NCI-H510A (cell line): ENCODE results near the gene PPP2R2B.

Experiments
- DNase-seq: peaks from one replicate; lab custom pipeline; 2025; lab: John Stamatoyannopoulos, UW

The PPP2R2B gene

DNA sequence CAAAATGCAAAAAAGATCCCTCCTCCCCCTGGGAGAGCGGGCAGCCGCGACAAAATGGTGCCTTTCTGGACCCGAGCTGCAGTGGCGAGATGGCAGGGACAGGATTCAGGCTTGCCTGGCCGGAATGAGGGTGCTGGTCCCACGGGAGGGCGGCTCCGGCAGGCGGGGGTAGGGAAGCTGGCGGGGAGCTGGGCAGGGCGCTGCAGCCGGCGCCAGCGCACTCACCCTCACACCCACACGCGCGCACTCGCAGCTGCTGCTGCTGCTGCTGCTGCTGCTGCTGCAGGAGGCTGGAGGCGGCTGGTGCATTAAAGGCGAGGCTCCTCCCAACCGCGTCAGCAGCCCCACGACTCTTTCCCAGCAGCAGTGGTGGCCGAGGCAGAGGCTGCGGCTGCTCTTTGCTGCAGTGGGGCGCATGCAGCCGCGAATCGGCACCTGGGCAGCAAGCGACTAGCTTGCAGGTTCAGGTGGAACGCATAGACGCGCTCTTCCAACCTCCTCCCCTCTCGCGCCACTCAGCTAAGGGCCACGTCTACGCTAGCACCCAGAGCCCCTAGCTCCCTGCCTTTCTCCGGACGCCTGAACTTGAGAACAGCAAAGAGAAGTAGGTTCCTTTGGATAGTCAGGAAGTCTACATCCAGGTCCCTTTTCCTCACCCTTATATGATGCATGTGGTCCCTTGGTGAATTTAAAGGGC lies at the start of gene PPP2R2B:
Gene PPP2R2B (minus strand): TSS at position 282 of the 697 bp plus-strand sequence.
- DNase-seq = peak; percentile 63

DNA sequence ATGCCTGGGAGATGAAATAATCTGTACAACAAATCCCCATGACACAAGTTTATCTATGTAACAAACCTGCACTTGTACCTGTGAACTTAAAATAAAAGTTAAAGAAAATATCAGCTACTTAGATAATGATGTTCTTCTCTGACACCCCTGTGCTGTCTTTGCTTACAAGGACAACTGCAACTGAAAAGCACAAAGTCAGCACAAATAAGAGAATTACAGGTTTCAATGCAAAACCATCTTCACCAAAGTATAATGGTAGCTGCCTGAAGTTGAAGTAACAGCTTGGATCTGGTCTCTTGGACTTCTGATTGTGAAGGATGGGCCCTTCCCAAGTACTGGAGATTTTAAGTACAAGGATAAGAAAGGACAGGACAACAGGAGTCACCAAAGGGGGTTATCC lies 45.6 kb upstream of the PPP2R2B start:
- DNase-seq = no peak

DNA sequence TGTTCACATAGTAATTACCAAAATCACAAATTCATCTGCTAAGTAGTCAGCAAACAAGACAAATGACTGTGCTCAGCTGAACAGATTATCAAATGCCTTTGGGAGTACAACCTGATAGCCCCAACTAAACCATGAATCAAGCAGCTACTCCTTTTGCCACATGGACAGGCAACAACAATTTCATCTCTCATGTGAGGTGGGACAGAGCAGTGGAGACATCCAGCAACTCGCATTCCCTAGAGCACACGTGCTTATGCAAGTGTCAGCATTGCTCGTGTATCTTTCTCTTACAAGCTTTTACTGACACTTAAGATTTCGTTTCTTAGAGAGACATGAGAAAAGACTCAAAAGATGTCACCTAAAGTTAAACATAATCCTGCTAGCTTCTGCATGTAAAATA lies 42.7 kb upstream of the PPP2R2B start:
- no peak for DNase-seq

DNA sequence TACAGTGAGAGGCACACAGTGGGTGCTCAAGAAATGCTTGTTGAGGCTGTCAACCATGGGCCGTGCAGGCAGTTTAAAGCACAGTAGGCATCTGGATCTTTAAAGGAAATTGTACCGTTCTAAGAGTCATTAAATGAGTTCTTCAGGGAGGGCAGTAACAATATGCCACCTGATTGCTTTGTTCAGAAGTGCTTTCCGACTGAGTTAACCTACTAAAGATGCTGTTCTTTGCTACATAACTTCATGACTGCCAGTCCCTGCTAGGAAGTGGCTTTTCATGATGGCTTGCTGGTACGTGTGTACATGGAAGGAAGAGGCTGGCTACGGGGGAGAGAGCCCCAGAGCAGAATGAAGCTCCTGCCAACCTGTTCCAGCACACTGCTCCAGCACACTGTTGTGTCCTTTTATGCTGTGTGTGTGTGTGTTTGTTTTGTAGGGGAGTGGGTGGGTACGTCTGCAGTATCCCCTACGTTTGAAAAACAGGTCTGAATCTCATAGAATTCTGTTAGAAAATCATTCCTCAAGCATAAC lies 41.9 kb upstream of the PPP2R2B start:
- no peak for DNase-seq

DNA sequence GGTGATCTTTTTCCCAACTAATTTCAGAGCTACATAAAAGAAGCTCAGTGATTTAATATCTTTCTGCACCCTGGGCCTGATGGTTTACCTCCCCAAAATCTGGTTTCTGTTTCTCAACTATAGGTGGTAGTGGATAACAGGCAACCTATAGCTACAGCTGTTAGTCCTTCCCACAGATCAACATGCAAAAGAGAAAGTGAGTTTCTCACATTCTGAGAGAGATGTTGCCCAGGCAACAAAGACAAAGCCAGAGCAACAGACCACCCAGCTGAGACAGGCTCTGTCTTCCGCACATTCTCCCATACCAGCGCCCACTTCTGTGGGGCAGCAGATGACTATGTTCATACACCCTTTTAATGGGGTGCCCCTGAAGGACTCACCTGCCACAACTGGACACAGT lies 40.7 kb upstream of the PPP2R2B start:
- DNase-seq = no peak

DNA sequence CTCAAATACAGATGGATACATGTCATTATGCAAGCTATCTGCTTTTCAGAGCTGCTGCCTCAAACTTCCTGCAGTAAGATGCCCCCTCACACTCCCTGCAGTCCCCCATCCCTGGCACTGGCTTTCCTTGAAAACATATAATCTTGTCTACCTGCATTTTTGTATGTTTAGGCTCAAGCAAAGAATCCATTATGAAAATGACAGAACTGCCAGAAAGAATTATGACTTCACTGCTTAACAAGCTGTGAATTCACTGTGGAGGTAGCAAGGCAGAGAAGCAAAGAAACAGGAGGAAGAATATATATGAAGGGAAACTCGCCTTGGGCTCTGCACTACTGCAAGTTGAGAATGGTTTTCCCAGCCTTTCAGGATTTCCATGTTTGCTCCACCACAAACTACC lies 39.4 kb upstream of the PPP2R2B start:
- DNase-seq = no peak

DNA sequence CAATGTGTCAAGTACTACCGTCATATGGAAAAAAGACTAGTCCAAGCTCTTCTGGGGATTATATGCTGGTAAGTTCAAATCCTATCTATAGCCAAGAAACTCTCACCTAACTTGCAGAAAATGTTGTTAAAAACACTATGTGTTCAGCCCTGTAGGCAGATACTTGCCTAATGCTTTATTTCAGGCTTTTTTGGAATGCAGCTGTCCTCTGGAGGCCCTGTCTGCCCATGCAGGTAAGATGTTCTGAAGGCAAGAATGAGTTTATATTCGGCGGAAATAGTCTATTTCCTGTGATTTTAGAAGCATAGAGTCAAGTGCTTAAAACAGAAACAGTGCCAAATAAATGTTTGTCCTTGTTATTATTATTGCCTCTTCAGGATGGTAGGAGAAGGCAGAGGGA lies 34.3 kb upstream of the PPP2R2B start:
- DNase-seq = no peak

DNA sequence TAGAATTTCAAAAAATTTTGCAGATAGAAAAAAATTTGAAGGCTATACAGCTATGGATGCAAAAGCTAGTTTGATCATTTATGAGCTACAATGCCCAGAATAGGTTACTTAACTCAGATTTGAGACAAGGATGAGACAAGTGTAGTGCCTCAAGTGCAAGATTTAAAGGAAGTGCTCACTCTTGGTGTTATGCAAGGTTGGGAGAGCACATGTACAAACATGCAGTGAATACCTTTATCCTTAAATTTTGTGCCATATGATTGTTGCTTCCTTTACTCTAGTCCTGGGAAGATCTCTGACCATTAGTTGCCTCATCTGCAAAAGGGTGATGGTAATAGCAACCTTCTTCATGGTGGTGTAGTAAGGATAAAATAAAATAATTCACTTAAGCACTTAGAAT lies 31.7 kb upstream of the PPP2R2B start:
- DNase-seq = no peak

DNA sequence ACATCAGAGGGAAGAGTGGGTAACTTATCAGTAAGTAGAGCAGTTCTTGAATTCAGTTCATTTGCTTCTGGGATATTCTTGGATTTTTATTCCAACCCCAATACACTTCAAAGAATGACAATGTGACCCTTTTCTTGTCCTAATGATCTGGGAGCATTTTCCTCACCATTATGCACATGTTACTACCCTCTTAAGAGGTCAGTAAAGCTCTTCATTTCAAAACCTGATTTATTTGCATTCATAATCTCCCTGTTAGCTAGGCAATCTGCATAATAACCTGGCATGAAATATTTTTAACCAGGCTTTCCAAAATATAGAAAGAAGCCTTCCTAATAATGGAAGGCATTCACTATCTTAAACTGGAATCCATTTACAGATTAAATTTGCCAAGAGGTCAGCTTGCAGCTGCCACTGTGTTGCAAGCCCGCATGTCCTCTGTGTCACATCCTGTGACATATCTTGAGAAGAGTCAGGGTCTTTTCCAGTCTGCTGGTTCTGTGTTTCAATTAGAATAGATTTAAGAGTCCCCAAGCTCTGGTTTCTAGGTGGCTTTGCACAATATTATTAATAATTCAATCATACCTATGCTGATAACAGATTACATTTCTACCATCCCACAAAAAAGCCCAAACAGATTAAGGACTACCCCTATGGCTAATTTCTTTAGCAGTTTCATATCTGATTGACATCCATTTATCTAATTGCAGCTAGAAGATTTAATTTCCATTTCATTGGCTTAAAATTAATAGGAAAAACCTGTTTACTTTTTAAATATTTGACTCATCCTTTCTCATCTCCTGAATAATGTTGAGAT lies 30.9 kb upstream of the PPP2R2B start:
- DNase-seq = no peak

DNA sequence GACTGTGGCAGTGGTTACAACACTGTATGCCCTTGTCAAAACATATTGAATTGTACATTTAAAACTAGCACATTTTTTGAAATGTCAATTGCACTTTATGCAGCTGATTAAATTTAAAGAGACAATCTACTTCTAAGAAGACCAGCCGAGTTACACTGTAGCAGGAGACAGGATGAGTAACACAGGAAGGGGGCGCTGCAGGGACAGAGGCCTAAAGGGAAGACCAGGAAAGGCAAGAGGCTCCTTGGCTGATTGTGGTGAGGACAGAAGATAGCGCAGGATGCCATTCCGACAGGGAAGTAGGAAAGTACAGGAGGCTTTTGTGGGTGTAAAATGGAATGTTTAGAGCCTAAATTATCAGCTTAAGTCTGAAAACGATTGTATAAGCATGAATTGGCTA lies 28.2 kb upstream of the PPP2R2B start:
- no peak for DNase-seq

DNA sequence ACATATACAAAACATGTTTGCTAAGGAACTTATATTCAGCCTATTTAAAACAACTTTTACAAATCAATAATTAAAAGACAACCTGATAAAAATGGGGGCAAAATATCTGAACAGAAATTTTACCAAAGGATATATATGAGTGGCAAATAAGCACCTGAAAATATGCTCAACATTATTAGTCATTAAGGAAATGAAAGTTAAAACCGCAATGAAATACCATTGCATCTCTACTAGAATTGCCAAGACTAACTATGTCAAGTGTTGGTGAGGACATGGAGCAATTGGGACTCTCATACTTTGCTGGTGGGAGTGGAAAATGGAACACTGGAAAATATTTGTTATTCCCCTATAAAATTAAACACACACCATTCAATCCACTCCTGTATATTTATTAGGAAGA lies 26.3 kb upstream of the PPP2R2B start:
- DNase-seq = no peak

DNA sequence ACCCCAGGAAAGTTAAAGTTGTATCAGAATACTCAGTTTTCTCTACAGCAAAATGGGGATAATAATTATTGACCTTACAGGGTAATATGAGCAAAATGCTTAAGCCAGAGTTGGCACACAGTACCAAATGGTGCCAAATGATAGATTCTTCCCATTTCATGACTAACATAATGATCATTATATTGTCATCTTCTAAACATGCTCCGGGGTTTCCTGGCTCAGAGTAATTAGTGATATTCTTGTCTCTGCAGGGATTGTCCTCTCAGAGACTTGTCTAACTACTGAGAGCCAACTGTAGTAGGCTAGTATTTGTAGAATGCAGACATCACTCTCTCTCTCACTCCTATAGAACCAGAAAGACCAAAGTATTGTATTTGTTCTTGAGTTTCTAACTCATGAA lies 25.2 kb upstream of the PPP2R2B start:
- DNase-seq = no peak

DNA sequence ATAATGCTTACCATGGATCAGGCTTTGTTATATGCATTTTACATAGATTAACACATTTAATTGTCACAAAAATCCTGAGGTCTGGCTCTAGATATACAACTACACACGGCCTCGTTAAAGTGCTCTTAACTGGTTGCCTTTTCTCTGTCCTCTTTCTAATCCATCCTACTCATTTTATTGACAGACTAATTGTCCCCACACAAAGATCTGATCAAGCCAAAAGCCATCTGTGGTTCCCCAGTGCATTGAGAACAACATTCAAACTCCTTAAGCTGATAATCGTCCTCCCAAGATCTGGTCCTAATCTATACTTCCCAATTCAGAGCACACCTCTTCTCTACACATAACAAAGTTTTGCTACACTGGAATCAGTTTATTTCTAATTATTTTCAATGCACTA lies 23.9 kb upstream of the PPP2R2B start:
- no peak for DNase-seq

DNA sequence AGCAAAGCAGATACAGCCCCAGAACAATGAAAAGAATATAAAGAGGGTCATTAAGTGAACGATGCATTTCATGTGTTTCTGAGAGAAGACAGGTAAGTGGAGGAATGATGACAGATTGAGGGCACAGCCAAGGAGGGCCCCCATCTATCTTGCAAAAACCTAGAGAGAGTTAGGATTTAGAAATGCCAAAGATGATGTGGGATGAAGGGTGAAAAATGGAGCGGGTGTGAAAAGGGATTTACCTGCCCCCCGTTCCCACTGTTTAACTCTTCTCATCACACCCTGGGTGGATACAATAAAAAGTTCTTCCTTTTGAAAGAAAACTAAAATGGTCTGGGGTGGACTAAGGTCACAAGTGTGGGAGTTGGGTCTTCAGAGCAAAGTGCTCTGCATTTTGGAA lies 18.5 kb upstream of the PPP2R2B start:
- no peak for DNase-seq

DNA sequence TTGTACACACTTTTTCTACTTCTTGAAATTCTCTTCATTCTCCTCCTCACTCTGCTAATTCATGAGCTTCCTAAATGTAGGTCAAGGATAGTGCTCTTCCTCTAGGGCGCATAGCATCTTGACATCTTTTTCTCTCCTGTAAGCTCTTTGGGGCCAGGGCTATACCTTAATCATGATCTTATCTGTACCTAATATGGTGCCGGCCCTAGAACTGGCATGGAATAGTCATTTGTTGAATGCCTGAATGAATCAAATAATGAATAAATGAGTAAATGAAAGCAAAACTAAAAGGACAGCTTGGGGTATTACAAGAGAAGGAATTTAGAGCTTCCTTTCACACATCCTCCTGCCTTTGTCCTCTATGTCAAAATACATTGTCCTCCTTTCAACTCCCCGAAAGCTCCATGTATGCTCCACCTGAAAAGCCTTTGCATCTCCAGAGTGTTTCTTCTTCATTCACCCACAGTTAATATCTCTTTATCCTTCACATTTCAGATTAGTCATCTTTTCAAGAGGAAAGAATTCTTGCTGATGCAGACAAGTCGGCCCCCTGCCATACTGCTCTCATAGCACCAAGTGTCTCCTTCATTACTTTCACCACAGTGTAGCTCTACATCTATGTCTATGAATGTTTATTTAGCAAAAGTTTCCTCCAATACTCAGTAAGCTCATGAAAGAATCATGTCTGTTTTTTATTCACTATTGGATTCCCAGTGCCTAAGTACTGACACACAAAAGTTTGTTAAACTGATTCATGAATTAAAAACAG lies 16.4 kb upstream of the PPP2R2B start:
- no peak for DNase-seq

DNA sequence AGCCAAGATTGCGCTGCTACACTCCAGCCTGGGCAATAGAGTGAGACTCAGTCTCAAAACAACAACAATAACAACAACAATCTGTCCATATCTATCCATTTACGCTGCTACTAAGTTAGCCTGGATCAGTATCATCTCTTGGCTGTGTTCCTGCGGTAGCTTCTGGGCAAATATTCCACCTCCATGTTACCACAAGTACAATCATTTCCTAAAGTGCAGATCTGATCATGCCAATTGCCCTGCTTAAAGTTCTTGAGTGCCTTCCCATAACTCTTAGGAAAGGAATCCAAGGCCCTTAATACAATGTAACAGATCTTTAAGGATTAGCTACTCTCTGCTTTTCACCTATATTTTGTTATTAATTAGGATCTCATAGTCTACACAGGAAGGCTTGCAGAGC lies 15.4 kb upstream of the PPP2R2B start:
- DNase-seq = no peak

DNA sequence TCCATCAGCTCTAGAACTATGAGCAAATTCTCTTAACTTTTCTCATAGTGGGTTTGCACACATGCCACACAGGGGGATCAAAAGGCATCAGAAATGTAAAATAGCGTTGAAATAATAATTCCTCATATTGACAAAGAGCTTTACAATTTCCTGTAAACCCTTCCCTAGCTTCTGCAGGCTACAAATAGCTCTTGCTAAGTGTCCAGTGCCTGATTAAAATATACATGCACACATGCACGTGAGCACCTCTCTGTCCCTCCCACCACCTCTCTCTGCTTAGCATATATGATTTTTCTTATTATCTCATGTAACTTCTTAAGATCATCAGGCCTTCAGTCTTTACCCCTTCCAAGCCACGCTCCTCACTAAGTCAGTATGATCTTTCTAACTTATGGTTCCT lies 13.7 kb upstream of the PPP2R2B start:
- no peak for DNase-seq

DNA sequence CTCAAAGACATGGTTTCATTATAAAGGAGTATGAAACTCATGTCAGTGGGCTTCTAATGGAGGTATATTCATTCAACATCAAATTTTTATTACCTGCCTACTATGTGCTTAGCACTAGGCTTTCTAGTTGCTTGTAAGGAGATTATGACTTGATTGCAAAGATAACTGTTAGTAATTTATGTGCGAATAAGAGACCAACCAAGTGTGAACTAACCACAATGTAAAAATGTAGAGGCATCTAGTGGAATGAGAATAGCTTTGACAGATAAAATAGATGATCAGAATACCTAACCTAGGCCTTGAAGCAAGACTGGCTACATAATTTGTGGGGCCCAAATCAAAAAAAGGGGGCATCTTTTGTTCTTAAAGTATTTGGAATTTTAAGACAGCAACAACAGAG lies 13.0 kb upstream of the PPP2R2B start:
- no peak for DNase-seq

DNA sequence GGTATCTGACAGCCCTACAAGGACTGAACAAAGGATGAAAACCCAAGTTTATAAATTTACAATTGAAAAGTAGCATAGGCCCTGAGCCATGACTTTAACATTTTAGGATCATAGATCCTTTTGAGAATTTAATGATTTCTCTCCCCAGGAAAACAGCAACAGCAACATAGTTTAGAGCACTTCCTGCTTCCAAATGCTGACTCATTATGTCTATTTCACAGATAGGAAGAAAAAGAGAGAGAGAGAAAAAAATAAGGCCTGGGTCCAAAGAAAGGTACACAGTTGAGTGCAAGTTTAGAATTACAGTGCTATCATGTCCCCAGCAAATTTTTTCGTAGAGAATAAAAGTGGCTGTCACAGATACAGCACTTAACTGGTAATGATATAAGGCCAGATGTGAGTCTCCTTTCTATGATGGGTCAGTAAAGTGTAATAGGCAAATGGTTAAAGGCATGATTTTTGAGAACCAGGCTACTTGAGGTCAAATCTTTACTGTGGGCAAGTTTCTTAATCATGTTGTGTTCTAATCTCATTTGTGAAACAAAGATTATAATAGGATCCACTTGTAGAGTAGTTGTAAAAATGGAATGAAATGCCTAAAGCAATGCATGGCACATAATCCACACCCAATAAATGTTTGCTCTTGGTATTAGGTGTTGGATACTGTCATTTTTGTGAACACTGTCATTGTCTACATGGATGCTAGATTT lies 12.3 kb upstream of the PPP2R2B start:
- no peak for DNase-seq

DNA sequence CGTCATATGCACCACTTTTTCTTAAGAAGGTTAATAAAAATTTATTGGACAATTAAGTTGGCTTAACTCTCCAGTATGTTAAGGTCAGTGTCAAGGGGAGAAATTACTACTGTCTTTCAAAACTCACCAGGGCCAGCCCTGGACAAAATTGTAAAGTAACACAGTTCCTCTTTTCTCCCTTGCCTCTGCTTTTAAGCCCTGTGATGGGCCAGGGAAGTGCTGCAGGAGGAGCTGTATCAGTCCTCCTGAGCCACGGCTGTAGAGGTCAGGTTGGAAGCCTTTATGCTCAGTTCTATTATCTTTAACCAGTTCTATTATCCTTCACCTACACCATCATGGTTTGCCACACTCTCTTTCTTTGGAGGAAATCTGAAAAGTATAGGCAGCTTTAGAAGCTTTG lies 11.5 kb upstream of the PPP2R2B start:
- no peak for DNase-seq

DNA sequence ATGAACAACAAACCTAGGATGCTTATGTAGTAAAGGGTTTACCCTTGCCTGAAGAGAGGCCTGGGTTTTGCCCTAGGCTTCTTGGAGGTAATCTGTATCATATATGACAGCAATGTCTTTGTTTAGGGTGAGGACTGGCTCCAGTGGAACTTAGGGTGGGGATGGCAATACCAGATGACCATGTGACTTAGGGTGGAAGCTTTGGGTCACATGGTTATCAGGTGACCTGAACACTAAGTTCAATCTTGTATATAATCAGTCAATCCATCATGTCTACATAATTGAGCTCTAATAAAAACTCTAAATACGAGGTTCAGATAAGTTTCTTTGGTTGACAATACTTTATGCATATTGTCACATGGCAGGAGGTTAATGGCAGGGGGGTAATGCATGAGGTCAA lies 10.6 kb upstream of the PPP2R2B start:
- no peak for DNase-seq

DNA sequence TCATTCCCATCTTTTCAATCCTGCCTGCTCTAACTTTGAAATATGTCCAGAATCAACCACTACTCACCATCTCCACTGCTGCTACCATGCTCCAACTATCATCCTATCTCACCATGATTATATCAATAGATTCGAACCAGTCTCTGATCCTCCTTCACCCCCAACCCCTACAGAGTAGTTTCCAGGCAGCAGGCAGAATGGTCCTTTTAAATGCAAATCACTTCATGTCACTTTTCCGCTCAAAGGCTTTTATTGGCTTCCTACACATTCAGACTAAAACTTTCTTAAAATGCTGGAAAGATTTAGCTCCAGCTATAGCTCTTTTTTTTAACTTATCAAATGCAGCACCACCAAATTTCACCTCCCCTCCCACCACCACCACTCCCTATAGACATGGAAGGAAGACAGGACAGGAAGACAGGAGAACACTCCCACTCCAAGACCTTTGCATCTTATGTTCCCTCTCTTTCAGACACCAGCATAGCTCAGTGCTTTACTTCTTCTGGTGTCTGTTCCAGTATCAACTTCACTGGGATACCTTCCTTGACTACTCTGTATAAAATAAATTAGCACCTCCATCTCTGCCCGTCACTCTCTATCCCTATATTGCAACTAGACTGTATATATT lies 9.9 kb upstream of the PPP2R2B start:
- no peak for DNase-seq
